ENCODE data around the gene ERMN. TPM values are rescaled to one million over a fixed set of nuclear protein-coding genes. Genes with fewer than 3 reads are reported as not detected.

The ERMN gene
- total RNA-seq, 2 donors from 2014 or later = 0.55 to 0.68 TPM

DNA sequence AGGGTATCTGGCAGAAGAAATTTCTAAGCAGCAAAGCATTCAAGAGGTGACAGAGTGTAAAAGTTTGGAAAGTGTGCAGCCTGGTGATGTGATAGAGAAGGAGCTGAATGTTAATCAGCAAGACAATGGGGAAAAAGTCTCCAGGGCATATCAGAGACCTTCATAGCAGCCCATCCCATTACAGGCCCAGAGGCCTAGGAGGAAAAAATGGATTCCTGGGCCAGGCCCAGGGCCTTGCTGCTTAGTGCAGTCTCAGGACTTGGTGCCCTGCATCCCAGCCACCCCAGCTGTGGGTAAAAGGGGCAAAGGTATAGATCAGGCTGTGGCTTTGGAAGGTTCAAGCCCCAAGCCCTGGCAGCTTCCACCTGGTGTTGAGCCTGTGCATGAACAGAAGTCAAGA, 35.9 kb upstream of the ERMN start:
- Mint-ChIP-seq H3K27ac (no peak overlapping the region), H3K4me1 (no peaks in the 10 kb centered on the region), H3K4me3 (no peak overlapping the region), H3K9me3 (peaks cover 26% of the 10 kb centered on the region), H3K36me3 (ENCODE audit: low read depth) (peaks cover 4% of the 10 kb centered on the region), H3K27me3 (ENCODE audit: insufficient read depth) (no peaks in the 10 kb centered on the region)
- Histone ChIP-seq H3K9ac (ENCODE audit: extremely low read depth, low read length, poor library complexity, severe bottlenecking) (no peak overlapping the region), H3K27ac (ENCODE audit: low read depth, low read length) (no peak overlapping the region), H3K4me3 (ENCODE audit: low read length) (no peak overlapping the region), H3K4me1 (ENCODE audit: control insufficient read depth, insufficient read depth, low read length) (no peaks in the 10 kb centered on the region), H3K27me3 (ENCODE audit: control insufficient read depth, insufficient read depth, low read length, poor library complexity, severe bottlenecking) (no peaks in the 10 kb centered on the region), H3K36me3 (ENCODE audit: control insufficient read depth, insufficient read depth, low read length) (no peaks in the 10 kb centered on the region), H3K9me3 (ENCODE audit: control insufficient read depth, low read length) (peaks cover 19% of the 10 kb centered on the region)
- TF ChIP-seq, protein P1, sequence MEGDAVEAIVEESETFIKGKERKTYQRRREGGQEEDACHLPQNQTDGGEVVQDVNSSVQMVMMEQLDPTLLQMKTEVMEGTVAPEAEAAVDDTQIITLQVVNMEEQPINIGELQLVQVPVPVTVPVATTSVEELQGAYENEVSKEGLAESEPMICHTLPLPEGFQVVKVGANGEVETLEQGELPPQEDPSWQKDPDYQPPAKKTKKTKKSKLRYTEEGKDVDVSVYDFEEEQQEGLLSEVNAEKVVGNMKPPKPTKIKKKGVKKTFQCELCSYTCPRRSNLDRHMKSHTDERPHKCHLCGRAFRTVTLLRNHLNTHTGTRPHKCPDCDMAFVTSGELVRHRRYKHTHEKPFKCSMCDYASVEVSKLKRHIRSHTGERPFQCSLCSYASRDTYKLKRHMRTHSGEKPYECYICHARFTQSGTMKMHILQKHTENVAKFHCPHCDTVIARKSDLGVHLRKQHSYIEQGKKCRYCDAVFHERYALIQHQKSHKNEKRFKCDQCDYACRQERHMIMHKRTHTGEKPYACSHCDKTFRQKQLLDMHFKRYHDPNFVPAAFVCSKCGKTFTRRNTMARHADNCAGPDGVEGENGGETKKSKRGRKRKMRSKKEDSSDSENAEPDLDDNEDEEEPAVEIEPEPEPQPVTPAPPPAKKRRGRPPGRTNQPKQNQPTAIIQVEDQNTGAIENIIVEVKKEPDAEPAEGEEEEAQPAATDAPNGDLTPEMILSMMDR (conservative IDR thresholded peaks at IDR 0.05) = no peak
- no peak for DNase-seq

DNA sequence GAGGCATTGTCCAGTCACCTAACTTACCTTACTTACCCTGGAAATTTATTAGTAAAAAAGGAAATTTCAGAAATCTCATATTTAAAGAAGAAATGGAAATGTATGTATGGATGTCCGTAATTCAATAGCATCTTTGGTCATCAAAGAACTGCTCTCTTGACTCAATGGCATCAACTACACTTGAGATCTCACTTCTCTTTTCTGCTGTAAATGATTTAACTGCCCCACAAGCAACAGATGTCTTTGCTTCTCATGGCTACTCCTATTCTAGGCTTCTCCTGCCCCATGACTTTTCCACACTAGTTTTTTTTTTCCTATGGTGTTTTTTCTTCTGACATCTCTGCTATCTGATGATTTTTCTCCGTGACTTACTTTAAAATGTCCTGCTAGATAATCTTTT, 34.0 kb upstream of the ERMN start:
- Mint-ChIP-seq H3K4me1 (peaks cover 5% of the 10 kb centered on the region), H3K9me3 (peaks cover 26% of the 10 kb centered on the region), H3K36me3 (ENCODE audit: low read depth) (peaks cover 4% of the 10 kb centered on the region), H3K4me3 (no peak overlapping the region), H3K27ac (no peak overlapping the region), H3K27me3 (ENCODE audit: insufficient read depth) (no peaks in the 10 kb centered on the region)
- no peaks in the 10 kb centered on the region for H3K27me3 ChIP-seq (ENCODE audit: control insufficient read depth, insufficient read depth, low read length, poor library complexity, severe bottlenecking)
- no peaks in the 10 kb centered on the region for H3K4me1 ChIP-seq (ENCODE audit: control insufficient read depth, insufficient read depth, low read length)
- no peak overlapping the region for H3K4me3 ChIP-seq (ENCODE audit: low read length)
- H3K27ac ChIP-seq (ENCODE audit: low read depth, low read length) = no peak overlapping the region
- DNase-seq = no peak
- TF ChIP-seq, protein P1 (conservative IDR thresholded peaks at IDR 0.05) = no peak
- H3K9me3 ChIP-seq (ENCODE audit: control insufficient read depth, low read length) = peaks cover 19% of the 10 kb centered on the region
- H3K9ac ChIP-seq (ENCODE audit: extremely low read depth, low read length, poor library complexity, severe bottlenecking) = no peak overlapping the region
- H3K36me3 ChIP-seq (ENCODE audit: control insufficient read depth, insufficient read depth, low read length) = no peaks in the 10 kb centered on the region
- 89 to 90% methylated on average over 2 of the region's 2 CpGs for WGBS, 2 experiments (ENCODE audit: insufficient coverage in 1 of 2, insufficient read length in 1 of 2)

DNA sequence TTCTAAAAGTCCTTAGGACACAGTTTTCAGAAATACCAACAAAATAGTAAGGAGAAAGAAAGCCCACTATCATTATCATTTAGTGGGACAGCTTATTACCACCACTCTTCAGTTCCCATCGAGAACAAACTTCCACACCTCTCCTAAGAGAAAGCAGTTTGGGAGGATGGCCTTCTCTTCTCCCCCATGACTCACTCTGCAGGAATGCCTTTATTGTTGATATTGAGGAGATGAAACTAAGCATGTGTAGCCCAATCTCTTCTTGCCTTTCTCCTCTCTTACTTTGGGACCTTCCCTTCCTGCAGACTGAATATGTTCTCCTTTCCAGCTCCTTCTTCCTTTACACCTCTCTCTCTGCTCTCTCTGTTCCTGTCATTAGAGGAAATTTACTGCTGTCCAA, 30.0 kb upstream of the ERMN start:
- H3K36me3 ChIP-seq (ENCODE audit: control insufficient read depth, insufficient read depth, low read length) = no peaks in the 10 kb centered on the region
- WGBS, 2 experiments (ENCODE audit: insufficient coverage in 1 of 2, insufficient read length in 1 of 2) = 43% methylated on average over 1 of the region's 1 CpG; no CpG with 5 or more reads in 1 of the 2 experiments
- H3K27me3 ChIP-seq (ENCODE audit: control insufficient read depth, insufficient read depth, low read length, poor library complexity, severe bottlenecking) = no peaks in the 10 kb centered on the region
- no peak overlapping the region for H3K4me3 ChIP-seq (ENCODE audit: low read length)
- H3K9me3 ChIP-seq (ENCODE audit: control insufficient read depth, low read length) = no peaks in the 10 kb centered on the region
- H3K9ac ChIP-seq (ENCODE audit: extremely low read depth, low read length, poor library complexity, severe bottlenecking) = no peak overlapping the region
- Mint-ChIP-seq H3K36me3 (ENCODE audit: low read depth) (no peaks in the 10 kb centered on the region), H3K27me3 (ENCODE audit: insufficient read depth) (no peaks in the 10 kb centered on the region), H3K4me3 (no peak overlapping the region), H3K4me1 (peaks cover 8% of the 10 kb centered on the region), H3K27ac (no peak overlapping the region), H3K9me3 (no peaks in the 10 kb centered on the region)
- no peak overlapping the region for H3K27ac ChIP-seq (ENCODE audit: low read depth, low read length)
- no peaks in the 10 kb centered on the region for H3K4me1 ChIP-seq (ENCODE audit: control insufficient read depth, insufficient read depth, low read length)
- no peak for DNase-seq
- TF ChIP-seq, protein P1 (conservative IDR thresholded peaks at IDR 0.05) = no peak
